Neural crest cell (in vitro differentiated cells): Measurements from ENCODE around the gene NME3. TPM values are rescaled to one million over a fixed set of nuclear protein-coding genes. Genes with fewer than 3 reads are reported as not detected.

Experiments used
- DNase-seq: peaks from one replicate; pipeline ENCODE4 v3.0.0; 2021; ENCODE audit warnings: low read depth, mixed read lengths, low spot score
- H3K27ac Mint-ChIP-seq: one replicate; pipeline ENCODE4 v1.8.0; 2021; ENCODE audit warnings: mild to moderate bottlenecking, mixed read lengths; ENCODE audit not compliant: unreplicated experiment
- H3K27me3 Mint-ChIP-seq: 2 replicates; pipeline ENCODE4 v1.8.0; 2021; ENCODE audit warnings: low read depth, mild to moderate bottlenecking, mixed read lengths
- H3K36me3 Mint-ChIP-seq: 2 replicates; pipeline ENCODE4 v1.8.0; 2021; ENCODE audit warnings: low read depth, mild to moderate bottlenecking, mixed read lengths
- H3K4me1 Mint-ChIP-seq: 2 replicates; pipeline ENCODE4 v1.8.0; 2021; ENCODE audit warnings: mixed read lengths
- H3K4me3 Mint-ChIP-seq: one replicate; pipeline ENCODE4 v1.8.0; 2021; ENCODE audit warnings: mild to moderate bottlenecking, mixed read lengths
- H3K9me3 Mint-ChIP-seq: 2 replicates; pipeline ENCODE4 v1.8.0; 2021; ENCODE audit warnings: mixed read lengths
- CTCF ChIP-seq: fragments of 200-600 bp; sonication (generic); conservative IDR thresholded peaks from 2 replicates; pipeline ENCODE4 v1.5.0; 2021; ENCODE audit warnings: antibody characterized with exemption, mild to moderate bottlenecking
- total RNA-seq: library from RNA; stranded (reverse); gene quantifications from 2 replicates; pipeline ENCODE4 v1.2.1, GENCODE V29; 2021

The NME3 gene
- total RNA-seq, 1 donor from 2014 or later, result 35.0 TPM

DNA sequence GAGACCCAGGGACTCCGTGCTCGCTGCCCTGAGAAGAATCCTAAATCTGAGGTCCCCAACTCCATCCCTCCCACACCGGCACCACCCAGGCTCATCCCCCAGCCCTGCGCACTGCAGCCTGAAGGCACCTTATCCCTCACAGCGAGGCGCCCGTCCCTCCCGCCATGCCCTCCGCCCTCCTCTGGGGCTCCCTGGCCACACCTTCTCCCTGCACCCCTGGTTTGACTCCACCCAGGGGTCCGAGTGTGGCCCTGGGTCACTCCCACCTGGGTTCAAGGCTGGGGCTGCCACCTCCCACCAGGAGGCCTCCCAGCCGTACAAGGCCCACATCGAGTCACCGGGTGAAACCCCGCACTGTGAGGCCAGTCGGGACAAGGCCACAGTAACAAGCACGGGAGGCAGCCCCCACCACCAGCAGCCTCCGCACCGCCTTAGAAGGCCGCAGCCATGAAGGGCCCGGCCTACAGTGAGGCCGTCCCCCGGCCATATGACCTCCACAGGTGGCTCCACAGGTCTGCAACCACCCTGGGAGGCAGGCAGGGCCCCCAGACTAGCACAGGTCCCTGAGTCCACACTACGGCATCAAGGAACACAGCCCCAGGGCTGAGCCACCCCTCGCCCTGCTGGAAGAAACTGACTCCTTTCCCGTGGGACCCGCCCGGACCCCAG is 47.0 kb upstream of the NME3 start:
- H3K27me3 Mint-ChIP-seq, result no peaks in the 10 kb centered on the region
- H3K27ac Mint-ChIP-seq, result no peak overlapping the region
- TF ChIP-seq CTCF, result no peak
- H3K36me3 Mint-ChIP-seq, result no peaks in the 10 kb centered on the region
- H3K4me3 Mint-ChIP-seq, result no peak overlapping the region
- DNase-seq, result no peak
- H3K9me3 Mint-ChIP-seq, result no peaks in the 10 kb centered on the region
- H3K4me1 Mint-ChIP-seq, result no peaks in the 10 kb centered on the region

DNA sequence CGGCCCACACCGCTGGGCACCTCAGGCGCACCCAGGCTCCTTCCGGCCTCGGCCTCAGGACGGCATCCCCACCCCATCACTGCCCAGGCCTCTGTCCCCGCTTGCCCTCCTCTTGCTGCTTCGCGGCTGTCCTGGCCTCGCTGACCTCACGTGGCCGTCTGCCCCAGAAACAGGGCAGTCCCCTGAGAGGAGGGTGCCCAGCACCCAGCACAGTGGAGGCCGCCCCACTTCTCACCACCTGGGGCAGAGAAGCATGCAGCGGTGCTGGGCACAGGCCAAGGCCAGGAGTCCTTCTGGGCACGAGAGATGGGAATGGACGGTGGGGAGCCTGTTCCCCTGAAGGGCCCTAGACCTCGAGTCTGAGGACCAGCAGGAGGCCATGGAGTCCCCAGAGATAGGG is 46.4 kb upstream of the NME3 start:
- Mint-ChIP-seq H3K36me3 (no peaks in the 10 kb centered on the region), H3K4me3 (no peak overlapping the region), H3K27ac (no peak overlapping the region), H3K9me3 (no peaks in the 10 kb centered on the region), H3K4me1 (no peaks in the 10 kb centered on the region), H3K27me3 (no peaks in the 10 kb centered on the region)
- TF ChIP-seq CTCF, result no peak
- DNase-seq, result no peak

- H3K27ac Mint-ChIP-seq, result no peak overlapping the region
- H3K36me3 Mint-ChIP-seq, result no peaks in the 10 kb centered on the region
- no peak for TF ChIP-seq CTCF
- no peaks in the 10 kb centered on the region for H3K4me1 Mint-ChIP-seq
- DNase-seq, result no peak
- H3K4me3 Mint-ChIP-seq, result no peak overlapping the region
- H3K9me3 Mint-ChIP-seq, result no peaks in the 10 kb centered on the region
- H3K27me3 Mint-ChIP-seq, result no peaks in the 10 kb centered on the region
Observed at GRCh38 chr16:1817276-1817589, 45.9 kb upstream of the NME3 start.

DNA sequence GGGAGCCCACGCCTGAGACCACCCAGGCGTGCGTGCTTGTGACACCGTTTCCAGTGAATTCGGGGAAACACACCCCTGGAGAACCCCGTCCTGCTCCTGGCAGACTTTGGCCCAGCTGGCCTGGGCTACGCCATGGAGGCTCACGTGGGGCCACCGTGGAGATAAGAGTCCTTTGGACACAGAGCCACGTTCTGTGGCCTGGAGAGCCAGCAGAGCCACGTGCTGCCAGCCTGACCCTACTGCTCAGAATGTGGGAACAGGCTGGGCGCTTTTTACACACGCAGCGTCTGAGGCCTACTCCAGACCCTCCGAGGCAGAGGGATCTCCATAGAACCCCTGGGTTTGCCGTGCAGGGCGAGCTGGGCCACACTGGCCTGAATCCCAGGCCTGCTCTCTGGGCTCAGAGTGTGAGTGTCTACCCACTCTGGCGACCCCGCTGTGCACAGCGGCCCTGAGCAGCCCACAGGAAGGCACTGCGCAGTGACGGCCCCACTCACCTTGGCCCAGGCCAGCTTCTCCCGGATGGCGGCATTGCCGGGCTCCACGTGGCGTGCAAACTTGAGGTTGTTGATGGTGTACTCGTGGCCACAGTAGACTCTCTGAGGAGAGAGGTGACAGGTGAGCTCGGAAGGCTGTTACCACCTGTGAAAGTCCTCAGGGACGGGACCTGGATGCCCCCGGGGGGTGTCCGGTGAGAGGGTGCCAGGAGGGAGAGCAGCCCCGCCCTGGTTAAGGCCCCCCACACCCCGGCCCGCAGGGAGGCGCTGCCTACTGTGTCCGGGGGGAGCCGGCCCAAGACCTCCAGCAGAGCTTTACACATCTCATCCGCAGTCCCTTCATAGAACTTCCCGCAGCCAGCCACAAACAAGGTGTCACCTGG is 45.3 kb upstream of the NME3 start:
- Mint-ChIP-seq H3K4me1 (no peaks in the 10 kb centered on the region), H3K27ac (no peak overlapping the region), H3K36me3 (no peaks in the 10 kb centered on the region), H3K4me3 (no peak overlapping the region), H3K27me3 (no peaks in the 10 kb centered on the region), H3K9me3 (no peaks in the 10 kb centered on the region)
- TF ChIP-seq CTCF, result no peak
- DNase-seq, result no peak

DNA sequence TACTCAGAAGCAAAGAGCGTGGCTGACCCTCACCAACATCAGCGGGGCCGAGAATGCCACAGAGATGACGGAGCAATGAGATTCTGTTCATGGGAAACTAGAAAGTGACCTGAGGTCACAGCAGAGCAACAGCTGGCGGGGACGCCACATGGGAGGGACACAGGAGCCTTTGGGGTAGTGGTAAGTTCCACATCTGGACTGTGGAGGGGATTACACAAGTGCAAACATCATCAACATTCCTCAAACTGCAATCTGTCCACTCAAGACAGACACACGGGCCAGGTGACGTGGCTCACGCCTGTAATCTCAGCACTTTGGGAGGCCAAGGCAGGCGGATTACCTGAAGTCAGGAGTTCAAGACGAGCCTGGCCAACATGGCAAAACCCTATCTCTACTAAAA is 44.1 kb upstream of the NME3 start:
- Mint-ChIP-seq H3K27ac (no peak overlapping the region), H3K4me1 (no peaks in the 10 kb centered on the region), H3K9me3 (no peaks in the 10 kb centered on the region), H3K27me3 (no peaks in the 10 kb centered on the region), H3K4me3 (no peak overlapping the region), H3K36me3 (no peaks in the 10 kb centered on the region)
- no peak for TF ChIP-seq CTCF
- DNase-seq, result no peak
